ENCODE results near the gene CPT1A.

The CPT1A gene

DNA sequence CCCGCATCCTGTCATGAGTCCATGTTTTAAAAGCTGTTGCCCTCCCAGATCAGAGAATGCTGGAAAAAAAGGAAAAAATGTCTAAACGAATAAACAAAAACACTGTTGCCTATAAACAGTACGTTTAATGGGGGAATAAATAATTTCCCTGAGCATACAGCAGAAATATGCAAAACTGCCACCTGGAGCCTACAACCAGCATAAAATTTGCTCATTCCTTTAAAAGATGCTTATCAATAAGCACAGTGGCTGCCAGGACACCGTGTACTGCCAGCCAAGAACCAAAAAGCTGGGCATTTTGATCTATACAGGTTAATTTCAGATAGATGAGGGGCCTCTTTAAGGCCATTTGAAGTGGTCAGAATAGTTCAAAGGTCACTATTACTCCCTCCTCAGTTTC, 5.7 kb upstream of the CPT1A start:
- Histone ChIP-seq H3K36me3 (ENCODE audit: control insufficient read depth, insufficient read depth, low read length) (no peaks in the 10 kb centered on the region), H3K9me3 (ENCODE audit: control insufficient read depth, insufficient read depth, low read length) (no peaks in the 10 kb centered on the region), H3K4me3 (ENCODE audit: low read depth, low read length) (no peak overlapping the region), H3K4me1 (ENCODE audit: control insufficient read depth, insufficient read depth, low read length) (peaks cover 6% of the 10 kb centered on the region), H3K27me3 (ENCODE audit: control insufficient read depth, insufficient read depth, low read length) (peaks cover 11% of the 10 kb centered on the region), H3K9ac (ENCODE audit: low read depth, low read length) (no peak overlapping the region)

DNA sequence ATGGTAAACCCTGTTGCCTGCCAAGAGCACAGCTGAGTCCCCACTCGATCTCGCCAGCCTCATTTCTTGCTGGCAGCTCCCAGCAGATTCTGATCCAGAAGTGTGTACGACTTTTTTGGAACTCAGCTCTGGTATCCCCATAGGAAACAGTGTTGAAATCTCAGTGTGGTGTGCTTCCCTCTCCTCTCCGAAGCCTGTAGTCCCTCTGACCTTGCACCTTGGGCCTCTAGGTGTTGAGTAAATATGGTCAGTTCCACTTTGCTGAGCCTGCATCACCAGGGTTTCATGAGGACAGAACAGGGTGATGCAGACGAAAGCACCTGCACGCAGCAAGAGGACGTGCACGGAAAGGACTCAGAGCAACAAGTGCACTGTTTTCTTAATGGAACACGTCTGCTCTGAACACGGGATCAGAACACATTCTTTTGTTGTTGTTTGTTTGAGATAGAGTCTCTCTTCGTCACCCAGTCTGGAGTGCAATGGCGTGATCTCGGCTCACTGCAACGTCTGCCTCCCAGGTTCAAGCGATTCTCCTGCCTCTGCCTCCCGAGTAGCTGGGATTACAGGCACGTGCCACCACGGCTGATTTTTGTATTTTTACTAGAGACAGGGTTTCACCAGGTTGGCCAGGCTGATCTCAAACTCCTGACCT, 3.8 kb upstream of the CPT1A start:
- no peak overlapping the region for H3K9ac ChIP-seq (ENCODE audit: low read depth, low read length)
- H3K27me3 ChIP-seq (ENCODE audit: control insufficient read depth, insufficient read depth, low read length): peaks cover 16% of the 10 kb centered on the region
- no peak overlapping the region for H3K4me3 ChIP-seq (ENCODE audit: low read depth, low read length)
- no peaks in the 10 kb centered on the region for H3K36me3 ChIP-seq (ENCODE audit: control insufficient read depth, insufficient read depth, low read length)
- no peaks in the 10 kb centered on the region for H3K9me3 ChIP-seq (ENCODE audit: control insufficient read depth, insufficient read depth, low read length)
- peaks cover 6% of the 10 kb centered on the region for H3K4me1 ChIP-seq (ENCODE audit: control insufficient read depth, insufficient read depth, low read length)

DNA sequence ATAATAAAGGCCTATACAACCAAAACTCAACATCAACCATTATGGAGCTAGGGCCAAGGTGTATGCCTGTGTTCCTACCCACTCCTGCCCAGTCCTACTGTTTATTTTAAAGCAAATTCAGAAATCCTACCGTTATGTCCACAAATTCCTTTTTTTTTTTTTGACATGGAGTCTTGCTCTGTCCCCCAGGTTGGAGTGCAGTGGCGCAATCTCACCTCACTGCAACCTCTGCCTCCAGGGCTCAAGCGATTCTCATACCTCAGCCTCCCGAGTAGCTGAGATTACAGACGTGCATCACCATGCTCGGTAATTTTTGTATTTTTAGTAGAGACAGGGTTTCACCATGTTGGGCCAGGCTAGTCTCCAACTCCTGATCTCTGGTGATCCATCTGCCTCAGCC, 3.1 kb upstream of the CPT1A start:
- Histone ChIP-seq H3K9ac (ENCODE audit: low read depth, low read length) (no peak overlapping the region), H3K9me3 (ENCODE audit: control insufficient read depth, insufficient read depth, low read length) (no peaks in the 10 kb centered on the region), H3K36me3 (ENCODE audit: control insufficient read depth, insufficient read depth, low read length) (no peaks in the 10 kb centered on the region), H3K4me1 (ENCODE audit: control insufficient read depth, insufficient read depth, low read length) (peaks cover 6% of the 10 kb centered on the region), H3K27me3 (ENCODE audit: control insufficient read depth, insufficient read depth, low read length) (peaks cover 16% of the 10 kb centered on the region), H3K4me3 (ENCODE audit: low read depth, low read length) (no peak overlapping the region)

DNA sequence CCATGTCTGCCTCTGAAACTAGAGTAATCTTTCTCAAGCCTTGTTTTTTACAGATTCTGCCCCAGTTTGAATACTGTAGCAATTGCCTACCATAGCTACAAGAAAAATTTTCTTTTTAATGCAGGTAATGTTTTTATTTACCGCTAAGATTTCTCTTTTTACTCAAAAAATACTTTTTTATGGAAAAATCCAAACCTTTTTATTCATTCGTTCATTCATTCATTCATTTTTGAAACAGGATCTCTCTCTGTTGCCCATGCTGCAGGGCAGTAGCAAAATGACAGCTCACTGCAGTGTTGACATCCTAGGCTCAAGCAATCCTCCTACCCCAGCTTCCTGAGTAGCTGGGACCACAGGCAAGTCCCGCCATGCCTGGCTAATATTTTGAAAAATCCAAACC, 2.7 kb upstream of the CPT1A start:
- Histone ChIP-seq H3K36me3 (ENCODE audit: control insufficient read depth, insufficient read depth, low read length) (no peaks in the 10 kb centered on the region), H3K9me3 (ENCODE audit: control insufficient read depth, insufficient read depth, low read length) (no peaks in the 10 kb centered on the region), H3K4me1 (ENCODE audit: control insufficient read depth, insufficient read depth, low read length) (peaks cover 6% of the 10 kb centered on the region), H3K4me3 (ENCODE audit: low read depth, low read length) (peak overlapping the region; percentile 59), H3K9ac (ENCODE audit: low read depth, low read length) (peak overlapping the region; percentile 50), H3K27me3 (ENCODE audit: control insufficient read depth, insufficient read depth, low read length) (peaks cover 16% of the 10 kb centered on the region)

- Histone ChIP-seq H3K27me3 (ENCODE audit: control insufficient read depth, insufficient read depth, low read length) (peaks cover 16% of the 10 kb centered on the region), H3K9ac (ENCODE audit: low read depth, low read length) (peak overlapping the region; percentile 50), H3K4me3 (ENCODE audit: low read depth, low read length) (peak overlapping the region; percentile 59), H3K4me1 (ENCODE audit: control insufficient read depth, insufficient read depth, low read length) (peaks cover 6% of the 10 kb centered on the region), H3K9me3 (ENCODE audit: control insufficient read depth, insufficient read depth, low read length) (no peaks in the 10 kb centered on the region), H3K36me3 (ENCODE audit: control insufficient read depth, insufficient read depth, low read length) (no peaks in the 10 kb centered on the region)
Observed at GRCh38 chr11:68843703-68844312, 2.1 kb upstream of the CPT1A start.

DNA sequence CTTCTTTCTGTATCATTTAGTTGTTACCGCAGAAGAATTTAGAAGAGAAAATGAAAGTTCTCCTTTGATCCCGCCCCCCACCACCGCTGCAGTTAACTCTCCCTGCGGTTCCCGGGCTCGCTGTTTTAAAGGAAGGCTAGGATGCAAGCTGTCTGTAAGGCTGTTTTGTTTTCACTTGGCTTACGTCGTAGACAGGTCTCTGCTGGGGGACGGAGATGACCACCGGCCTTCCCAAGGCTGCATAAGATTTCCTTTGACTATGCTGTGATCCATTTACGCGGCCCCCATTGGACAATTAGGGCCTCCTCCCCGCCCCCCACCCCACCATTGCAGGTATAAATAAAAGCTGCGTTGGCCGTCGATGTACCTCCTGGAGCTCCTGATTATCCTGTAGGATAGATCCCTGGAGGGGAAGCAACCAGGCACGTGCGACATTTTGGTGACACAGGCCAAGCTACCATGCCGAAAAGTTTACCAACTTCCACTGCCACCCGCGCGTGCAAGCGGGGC, 1.4 kb upstream of the CPT1A start:
- Histone ChIP-seq H3K4me3 (ENCODE audit: low read depth, low read length) (peak overlapping the region; percentile 59), H3K27me3 (ENCODE audit: control insufficient read depth, insufficient read depth, low read length) (peaks cover 16% of the 10 kb centered on the region), H3K9me3 (ENCODE audit: control insufficient read depth, insufficient read depth, low read length) (no peaks in the 10 kb centered on the region), H3K4me1 (ENCODE audit: control insufficient read depth, insufficient read depth, low read length) (peaks cover 10% of the 10 kb centered on the region), H3K36me3 (ENCODE audit: control insufficient read depth, insufficient read depth, low read length) (no peaks in the 10 kb centered on the region), H3K9ac (ENCODE audit: low read depth, low read length) (no peak overlapping the region)

- Histone ChIP-seq H3K36me3 (ENCODE audit: control insufficient read depth, insufficient read depth, low read length) (no peaks in the 10 kb centered on the region), H3K9ac (ENCODE audit: low read depth, low read length) (no peak overlapping the region), H3K27me3 (ENCODE audit: control insufficient read depth, insufficient read depth, low read length) (peaks cover 16% of the 10 kb centered on the region), H3K4me3 (ENCODE audit: low read depth, low read length) (peak overlapping the region; percentile 59), H3K9me3 (ENCODE audit: control insufficient read depth, insufficient read depth, low read length) (no peaks in the 10 kb centered on the region), H3K4me1 (ENCODE audit: control insufficient read depth, insufficient read depth, low read length) (peaks cover 15% of the 10 kb centered on the region)
Observed at GRCh38 chr11:68842427-68843051, 823 bp upstream of the CPT1A start.

DNA sequence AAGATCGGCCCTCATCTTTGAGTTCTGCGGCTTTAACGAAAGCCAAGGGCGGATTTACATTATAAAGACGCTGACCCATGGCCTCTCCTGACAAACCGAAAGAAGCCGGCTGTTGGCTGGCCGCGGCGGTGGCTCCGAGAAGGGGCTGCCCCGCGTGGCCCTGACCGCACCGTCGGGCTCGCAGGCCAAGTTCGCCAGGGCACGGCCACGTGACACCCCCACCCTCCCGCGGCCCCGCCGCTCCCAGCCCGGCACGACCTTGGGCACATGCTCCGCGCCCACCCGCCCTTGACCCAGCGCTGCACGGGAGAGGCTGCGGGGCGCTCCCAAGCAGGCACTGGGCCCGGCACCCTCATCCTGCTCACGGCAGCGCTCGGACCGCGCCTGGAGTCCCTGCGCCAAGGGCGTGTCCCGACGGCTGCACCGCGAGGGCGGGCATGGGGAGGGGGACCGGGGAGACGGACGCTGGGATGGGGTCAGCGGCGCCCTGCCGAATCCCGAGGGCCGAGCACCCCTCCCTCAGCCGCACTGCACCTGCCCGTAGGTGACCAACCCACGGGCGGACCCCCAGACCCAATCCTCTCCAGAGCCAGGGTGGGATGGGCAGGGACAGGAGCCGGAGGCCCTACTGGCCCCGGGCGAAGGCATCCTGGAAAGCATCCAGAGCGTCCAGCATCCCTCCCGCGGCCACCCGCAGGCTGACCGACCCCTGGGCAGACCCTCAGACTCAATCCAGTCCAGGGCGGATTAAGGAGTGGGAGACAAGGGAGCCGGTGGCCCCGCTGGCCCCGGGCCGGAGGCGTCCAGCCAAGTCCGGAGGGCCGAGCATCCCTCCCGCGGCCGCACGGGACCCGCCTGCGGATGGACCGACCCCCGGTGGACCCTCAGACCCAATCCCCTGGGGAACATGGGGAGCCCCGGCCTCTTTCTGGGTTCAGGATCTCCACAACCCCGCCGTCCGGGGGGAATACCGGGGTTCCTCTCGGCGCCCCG, 759 bp downstream of the CPT1A start:
- Histone ChIP-seq H3K4me1 (ENCODE audit: control insufficient read depth, insufficient read depth, low read length) (peaks cover 17% of the 10 kb centered on the region), H3K9ac (ENCODE audit: low read depth, low read length) (peak overlapping the region; percentile 37), H3K27me3 (ENCODE audit: control insufficient read depth, insufficient read depth, low read length) (peaks cover 16% of the 10 kb centered on the region), H3K4me3 (ENCODE audit: low read depth, low read length) (peak overlapping the region; percentile 80), H3K9me3 (ENCODE audit: control insufficient read depth, insufficient read depth, low read length) (no peaks in the 10 kb centered on the region), H3K36me3 (ENCODE audit: control insufficient read depth, insufficient read depth, low read length) (no peaks in the 10 kb centered on the region)

- Histone ChIP-seq H3K4me1 (ENCODE audit: control insufficient read depth, insufficient read depth, low read length) (peaks cover 21% of the 10 kb centered on the region), H3K27me3 (ENCODE audit: control insufficient read depth, insufficient read depth, low read length) (peaks cover 11% of the 10 kb centered on the region), H3K4me3 (ENCODE audit: low read depth, low read length) (peak overlapping the region; percentile 80), H3K9ac (ENCODE audit: low read depth, low read length) (no peak overlapping the region), H3K36me3 (ENCODE audit: control insufficient read depth, insufficient read depth, low read length) (no peaks in the 10 kb centered on the region), H3K9me3 (ENCODE audit: control insufficient read depth, insufficient read depth, low read length) (no peaks in the 10 kb centered on the region)
Observed at GRCh38 chr11:68839911-68840641, 1.6 kb downstream of the CPT1A start.

- H3K4me1 ChIP-seq (ENCODE audit: control insufficient read depth, insufficient read depth, low read length): peaks cover 17% of the 10 kb centered on the region
- no peak overlapping the region for H3K9ac ChIP-seq (ENCODE audit: low read depth, low read length)
- peak overlapping the region; percentile 80 for H3K4me3 ChIP-seq (ENCODE audit: low read depth, low read length)
- peaks cover 10% of the 10 kb centered on the region for H3K27me3 ChIP-seq (ENCODE audit: control insufficient read depth, insufficient read depth, low read length)
- no peaks in the 10 kb centered on the region for H3K9me3 ChIP-seq (ENCODE audit: control insufficient read depth, insufficient read depth, low read length)
- no peaks in the 10 kb centered on the region for H3K36me3 ChIP-seq (ENCODE audit: control insufficient read depth, insufficient read depth, low read length)
Observed at GRCh38 chr11:68839054-68839865, 2.5 kb downstream of the CPT1A start.

Data from iPS-15b (cell line).